ENCODE results near the gene PLA2G2F.

Gene PLA2G2F

GRCh38 chr1:20138961-20139550, at the start of gene PLA2G2F:
Gene PLA2G2F, plus strand, starts transcription at chr1:20139323. Its CDS starts 105 bp downstream, at chr1:20139428.
- no peak within 1 kb of the TSS for H3K4me3 ChIP-seq (ENCODE audit: low read depth, low read length)

GRCh38 chr1:20089328-20090077, 49.6 kb upstream of the PLA2G2F start:
- no peak overlapping the region for H3K4me3 ChIP-seq (ENCODE audit: low read depth, low read length)
- no peak for DNase-seq (ENCODE audit: low read depth)

More at GRCh38 chr1:20138961-20139550, at the start of gene PLA2G2F:
- no peak for DNase-seq (ENCODE audit: low read depth)

GRCh38 chr1:20090119-20090518, 49.0 kb upstream of the PLA2G2F start:
- no peak for DNase-seq (ENCODE audit: low read depth)
- H3K4me3 ChIP-seq (ENCODE audit: low read depth, low read length): no peak overlapping the region

- H3K4me3 ChIP-seq (ENCODE audit: low read depth, low read length): no peak overlapping the region
- no peak for DNase-seq (ENCODE audit: low read depth)
Observed at GRCh38 chr1:20090641-20091040, 48.5 kb upstream of the PLA2G2F start.

GRCh38 chr1:20093303-20093702, 45.8 kb upstream of the PLA2G2F start:
- no peak overlapping the region for H3K4me3 ChIP-seq (ENCODE audit: low read depth, low read length)
- DNase-seq (ENCODE audit: low read depth): no peak

GRCh38 chr1:20093940-20094391, 45.2 kb upstream of the PLA2G2F start:
- H3K4me3 ChIP-seq (ENCODE audit: low read depth, low read length): no peak overlapping the region
- DNase-seq (ENCODE audit: low read depth): no peak

- no peak overlapping the region for H3K4me3 ChIP-seq (ENCODE audit: low read depth, low read length)
- DNase-seq (ENCODE audit: low read depth): no peak
Observed at GRCh38 chr1:20095564-20096434, 43.3 kb upstream of the PLA2G2F start.

GRCh38 chr1:20096840-20097447, 42.2 kb upstream of the PLA2G2F start:
- DNase-seq (ENCODE audit: low read depth): no peak
- no peak overlapping the region for H3K4me3 ChIP-seq (ENCODE audit: low read depth, low read length)

- no peak for DNase-seq (ENCODE audit: low read depth)
- no peak overlapping the region for H3K4me3 ChIP-seq (ENCODE audit: low read depth, low read length)
Observed at GRCh38 chr1:20099533-20099932, 39.6 kb upstream of the PLA2G2F start.

- peak; percentile 5 for DNase-seq (ENCODE audit: low read depth)
- H3K4me3 ChIP-seq (ENCODE audit: low read depth, low read length): no peak overlapping the region
Observed at GRCh38 chr1:20100632-20101355, 38.3 kb upstream of the PLA2G2F start.

- no peak overlapping the region for H3K4me3 ChIP-seq (ENCODE audit: low read depth, low read length)
- DNase-seq (ENCODE audit: low read depth): peak; percentile 15
Observed at GRCh38 chr1:20102875-20103274, 36.2 kb upstream of the PLA2G2F start.

GRCh38 chr1:20105856-20106255, 33.3 kb upstream of the PLA2G2F start:
- DNase-seq (ENCODE audit: low read depth): no peak
- H3K4me3 ChIP-seq (ENCODE audit: low read depth, low read length): no peak overlapping the region

- H3K4me3 ChIP-seq (ENCODE audit: low read depth, low read length): no peak overlapping the region
- DNase-seq (ENCODE audit: low read depth): no peak
Observed at GRCh38 chr1:20107351-20107750, 31.8 kb upstream of the PLA2G2F start.

GRCh38 chr1:20107796-20108195, 31.3 kb upstream of the PLA2G2F start:
- DNase-seq (ENCODE audit: low read depth): no peak
- no peak overlapping the region for H3K4me3 ChIP-seq (ENCODE audit: low read depth, low read length)

- DNase-seq (ENCODE audit: low read depth): no peak
- no peak overlapping the region for H3K4me3 ChIP-seq (ENCODE audit: low read depth, low read length)
Observed at GRCh38 chr1:20108366-20109123, 30.6 kb upstream of the PLA2G2F start.

GRCh38 chr1:20109223-20109856, 29.8 kb upstream of the PLA2G2F start:
- DNase-seq (ENCODE audit: low read depth): no peak
- no peak overlapping the region for H3K4me3 ChIP-seq (ENCODE audit: low read depth, low read length)

GRCh38 chr1:20110679-20111078, 28.4 kb upstream of the PLA2G2F start:
- no peak for DNase-seq (ENCODE audit: low read depth)
- H3K4me3 ChIP-seq (ENCODE audit: low read depth, low read length): no peak overlapping the region

- DNase-seq (ENCODE audit: low read depth): no peak
- no peak overlapping the region for H3K4me3 ChIP-seq (ENCODE audit: low read depth, low read length)
Observed at GRCh38 chr1:20111452-20111851, 27.7 kb upstream of the PLA2G2F start.

Data from skeletal muscle cell (primary cell).